HepG2 (cell line): ENCODE measurements around the gene GDNF. TPM values are rescaled to one million over a fixed set of nuclear protein-coding genes. Genes with fewer than 3 reads are reported as not detected.

ENCODE experiments used
- ATAC-seq: fragments of 200-7000 bp; cut with Tn5 transposase; 3 replicates; pipeline ENCODE4 v1.9.1; 2020; ENCODE audit warnings: mild to moderate bottlenecking, moderate library complexity
- BruUV-seq: library from RNA; stranded (reverse); fragments of 400-500 nt; replicated peaks from 2 replicates; lab custom pipeline; 2021; lab: Mats Ljungman, UMichigan
- CTCF ChIA-PET: fragments of 300-600 bp; formaldehyde crosslinking; extraction: SDS; loops from one replicate; lab custom pipeline; 2021; ENCODE audit warnings: low total read pairs, inconsistent platforms, low intra/inter-chr PET ratio; lab: Yijun Ruan, JAX
- POLR2A ChIA-PET: fragments of 350-600 bp; sonication (Branson Sonifier 250); formaldehyde crosslinking; loops from one replicate; lab custom pipeline; 2020; ENCODE audit warnings: antibody characterized with exemption, inconsistent platforms; lab: Yijun Ruan, JAX
- DNase-seq: peaks from one replicate; pipeline ENCODE4 v3.0.0-alpha.2; 2015; ENCODE audit warnings: low spot score
- FAIRE-seq: peaks from 3 replicates; lab custom pipeline; 2011; peaks lifted over from hg19 to GRCh38; lab: Jason Lieb, UNC
- H2AFZ ChIP-seq: one replicate; pipeline ENCODE4 v1.6.1; 2011; ENCODE audit warnings: low read length, inconsistent platforms
- H3K27ac ChIP-seq: fragments of 300-600 bp; 3 replicates; pipeline ENCODE4 v1.8.0; 2011; ENCODE audit warnings: mixed run types, mild to moderate bottlenecking, mixed read lengths, low read length, inconsistent platforms; ENCODE audit not compliant: insufficient read depth; ENCODE audit errors: extremely low read length
- H3K27me3 ChIP-seq, 2 experiments: fragments of 200-600 bp in 1 of 2; 2 replicates in 1 of 2; 3 replicates in 1 of 2; pipeline versions ENCODE4 v1.6.0 to v1.8.0; 2011; ENCODE audit warnings: low read length in 2 of 2, mild to moderate bottlenecking in 2 of 2, moderate library complexity in 2 of 2, inconsistent platforms in 1 of 2; ENCODE audit not compliant: insufficient read depth in 2 of 2, control insufficient read depth in 1 of 2
- H3K36me3 ChIP-seq, 2 experiments: fragments of 200-600 bp in 1 of 2; replicated peaks in 1 of 2; 2 replicates in 1 of 2; 3 replicates in 1 of 2; pipeline versions ENCODE4 v1.5.1 to v1.8.0; 2011; ENCODE audit warnings: low read length in 2 of 2, inconsistent platforms in 1 of 2; ENCODE audit not compliant: insufficient read depth in 2 of 2, control insufficient read depth in 1 of 2
- H3K4me1 ChIP-seq: 2 replicates; pipeline ENCODE4 v1.5.1; 2012; ENCODE audit warnings: low read length, inconsistent platforms; ENCODE audit not compliant: insufficient read depth
- H3K4me2 ChIP-seq: 2 replicates; pipeline ENCODE4 v1.6.0; 2011; ENCODE audit warnings: low read depth, low read length, inconsistent platforms
- H3K4me3 ChIP-seq, 3 experiments: fragments of 200-600 bp in 1 of 3; sonication (generic), shearing (Covaris generic) in 1 of 3; replicated peaks in 1 of 3; 2 replicates each; pipeline ENCODE4 v1.5.1; 2011 to 2016; ENCODE audit warnings: low read length in 3 of 3, inconsistent platforms in 2 of 3, low read depth in 2 of 3, mild to moderate bottlenecking in 2 of 3, control low read depth in 1 of 3, mixed read lengths in 1 of 3; ENCODE audit not compliant: insufficient read depth in 1 of 3
- H3K79me2 ChIP-seq: one replicate; pipeline ENCODE4 v1.6.1; 2011; ENCODE audit warnings: low read length, inconsistent platforms; ENCODE audit not compliant: insufficient read depth
- H3K9ac ChIP-seq: 2 replicates; pipeline ENCODE4 v1.6.0; 2011; ENCODE audit warnings: mild to moderate bottlenecking, low read depth, low read length, inconsistent platforms; ENCODE audit not compliant: insufficient read depth
- H3K9me3 ChIP-seq: 2 replicates; pipeline ENCODE4 v1.5.1; 2012; ENCODE audit warnings: mild to moderate bottlenecking, low read length
- H4K20me1 ChIP-seq: 2 replicates; pipeline ENCODE4 v1.6.0; 2011; ENCODE audit warnings: inconsistent platforms, mild to moderate bottlenecking, low read length, moderate library complexity; ENCODE audit not compliant: insufficient read depth
- HNRNPK ChIP-seq: fragments of 200-400 bp; formaldehyde crosslinking; IDR thresholded peaks from 2 replicates; pipeline ENCODE4 v1.6.1; 2018; ENCODE audit warnings: low read length, low read depth, moderate library complexity, mild to moderate bottlenecking; ENCODE audit not compliant: poor library complexity, severe bottlenecking
- JARID2 ChIP-seq: sonication (generic); formaldehyde crosslinking; IDR thresholded peaks from 2 replicates; pipeline ENCODE4 v1.8.1; 2023; ENCODE audit warnings: missing genetic modification reagents, inconsistent platforms; ENCODE audit not compliant: insufficient replicate concordance
- RAD51 ChIP-seq: fragments of 450-650 bp; IDR thresholded peaks from 2 replicates; pipeline ENCODE4 v1.6.1; 2016; ENCODE audit warnings: borderline replicate concordance
- SRSF4 ChIP-seq: fragments of 200-400 bp; formaldehyde crosslinking; IDR thresholded peaks from one replicate; pipeline ENCODE4 v1.6.1; 2018; ENCODE audit warnings: mild to moderate bottlenecking, low read depth, low read length, moderate library complexity; ENCODE audit not compliant: poor library complexity, severe bottlenecking
- ZFP36 ChIP-seq: fragments of 150-350 bp; IDR thresholded peaks from 2 replicates; pipeline ENCODE4 v1.6.1; 2018; ENCODE audit warnings: borderline replicate concordance, low read length, low read depth; ENCODE audit not compliant: partially characterized antibody
- WGBS: methylation state at CpG from one replicate; pipeline ENCODE4 v1.1.6; 2017; ENCODE audit warnings: low lambda C conversion rate; 5-methylcytosine and 5-hydroxymethylcytosine counted together
- in situ Hi-C: cut with HindIII; loops from 2 replicates; pipeline ENCODE4 v1.10.0; 2017; ENCODE audit warnings: low pct_unique_long_range_greater_than_20kb; ENCODE audit not compliant: extremely low pct_ligation_motif_present
- intact Hi-C: fragments of 100-400 bp; cut with micrococcal nuclease; formaldehyde crosslinking; loops from one replicate; pipeline ENCODE4 v1.10.0; 2022; ENCODE audit not compliant: unreplicated experiment
- polyA plus RNA-seq, 8 experiments: library from polyadenylated mRNA; depleted of rRNA in 3 of 8; stranded (reverse) in 7 of 8; unstranded in 1 of 8; fragments of >200 nt; fragmentation: Illumina TruSeq in 4 of 8; extraction: Trizol in 4 of 8; gene quantifications; 2 replicates each; pipeline versions ENCODE4 v1.2.1 to v1.2.3, GENCODE V29; 2011 to 2016; ENCODE audit warnings: low read depth in 4 of 8, missing spikeins in 1 of 8, mixed read lengths in 1 of 8; ENCODE audit not compliant: insufficient read depth in 1 of 8
- total RNA-seq, 5 experiments: library from RNA; depleted of rRNA; stranded (reverse); fragments of >200 nt; fragmentation: Illumina TruSeq; extraction: Trizol; gene quantifications; 2 replicates each; pipeline ENCODE4 v1.2.3, GENCODE V29; 2016; ENCODE audit warnings: low read depth in 1 of 5
- TF ChIP-seq, protein P1 (sequence below): fragments of 450-650 bp; IDR thresholded peaks from 2 replicates; pipeline ENCODE4 v1.6.1; 2017
- TF ChIP-seq, protein P2 (sequence below): IDR thresholded peaks from 2 replicates; pipeline ENCODE4 v1.6.1; 2016; ENCODE audit warnings: missing genetic modification reagents, missing compliant biosample characterization

The GDNF gene
- total and polyA plus RNA-seq, 2 of the 13 experiments (the other 11 are each of a cell fraction or from before 2014, with no cell fraction given), result 0.24 to 0.46 TPM

DNA sequence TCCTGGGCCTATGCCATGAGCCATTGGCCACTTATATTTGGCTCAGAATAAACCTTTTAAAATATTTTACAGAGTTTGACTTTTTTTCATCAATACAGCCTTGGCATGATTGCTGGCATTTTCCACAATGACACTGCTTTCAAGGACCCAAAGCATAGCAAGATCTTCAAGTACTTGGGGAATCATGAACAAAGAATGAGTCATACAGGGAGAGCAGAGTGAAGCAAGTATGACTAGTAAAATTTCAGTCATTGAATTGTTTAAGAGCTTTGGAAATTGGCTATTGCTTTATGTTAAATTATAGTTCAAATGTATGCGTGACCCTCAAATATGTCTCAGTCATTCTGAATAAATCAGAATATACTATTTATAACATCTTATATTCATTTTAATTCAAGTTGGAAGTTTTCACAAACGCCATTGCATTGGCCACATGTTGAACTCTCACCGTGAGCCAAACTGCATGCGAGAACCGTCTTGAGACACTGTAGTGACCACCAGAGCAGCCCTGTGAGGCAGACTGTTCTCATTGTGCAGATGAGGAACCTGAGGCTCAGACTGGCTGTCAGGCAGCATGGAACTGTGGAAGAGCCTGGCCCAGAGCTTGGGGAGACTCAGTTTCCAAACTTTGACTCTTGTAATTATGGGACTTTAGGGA lies 52.9 kb downstream of the GDNF start:
- no peak for DNase-seq
- peaks cover 10% of the 10 kb centered on the region for H3K4me1 ChIP-seq
- H2AFZ ChIP-seq, result no peak overlapping the region
- CTCF ChIA-PET, result no interaction called here
- H3K36me3 ChIP-seq, result no peaks in the 10 kb centered on the region
- no TSS peak for BruUV-seq
- intact Hi-C loops, result no loop called here
- peaks cover 0 to 1% of the 10 kb centered on the region in 2 experiments; a peak in 3 of 5 replicates for H3K27me3 ChIP-seq
- no peaks in the 10 kb centered on the region for H3K9me3 ChIP-seq
- no peaks in the 10 kb centered on the region for H4K20me1 ChIP-seq
- TF ChIP-seq SRSF4, result no peak
- TF ChIP-seq, protein P1, sequence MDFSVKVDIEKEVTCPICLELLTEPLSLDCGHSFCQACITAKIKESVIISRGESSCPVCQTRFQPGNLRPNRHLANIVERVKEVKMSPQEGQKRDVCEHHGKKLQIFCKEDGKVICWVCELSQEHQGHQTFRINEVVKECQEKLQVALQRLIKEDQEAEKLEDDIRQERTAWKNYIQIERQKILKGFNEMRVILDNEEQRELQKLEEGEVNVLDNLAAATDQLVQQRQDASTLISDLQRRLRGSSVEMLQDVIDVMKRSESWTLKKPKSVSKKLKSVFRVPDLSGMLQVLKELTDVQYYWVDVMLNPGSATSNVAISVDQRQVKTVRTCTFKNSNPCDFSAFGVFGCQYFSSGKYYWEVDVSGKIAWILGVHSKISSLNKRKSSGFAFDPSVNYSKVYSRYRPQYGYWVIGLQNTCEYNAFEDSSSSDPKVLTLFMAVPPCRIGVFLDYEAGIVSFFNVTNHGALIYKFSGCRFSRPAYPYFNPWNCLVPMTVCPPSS, result no peak
- no peak for TF ChIP-seq JARID2 (CRISPR knock-in tag)
- TF ChIP-seq, protein P2, sequence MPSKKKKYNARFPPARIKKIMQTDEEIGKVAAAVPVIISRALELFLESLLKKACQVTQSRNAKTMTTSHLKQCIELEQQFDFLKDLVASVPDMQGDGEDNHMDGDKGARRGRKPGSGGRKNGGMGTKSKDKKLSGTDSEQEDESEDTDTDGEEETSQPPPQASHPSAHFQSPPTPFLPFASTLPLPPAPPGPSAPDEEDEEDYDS (CRISPR knock-in tag), result no peak
- TF ChIP-seq RAD51, result no peak
- no peak for TF ChIP-seq ZFP36
- no peak for TF ChIP-seq HNRNPK
- TF ChIP-seq, all 625 proteins: peak for 0
- Histone ChIP-seq H3K4me3 (no peak overlapping the region), H3K27ac (no peak overlapping the region), H3K79me2 (no peaks in the 10 kb centered on the region), H3K9ac (no peak overlapping the region), H3K4me2 (no peak overlapping the region)
- in situ Hi-C loops, result no loop called here
- POLR2A ChIA-PET, result no interaction called here
- FAIRE-seq (no peak), ATAC-seq (no peak)
- WGBS, result 51% methylated on average over 5 of the region's 5 CpGs
